ENCODE measurements around the gene ANXA8.

DNA sequence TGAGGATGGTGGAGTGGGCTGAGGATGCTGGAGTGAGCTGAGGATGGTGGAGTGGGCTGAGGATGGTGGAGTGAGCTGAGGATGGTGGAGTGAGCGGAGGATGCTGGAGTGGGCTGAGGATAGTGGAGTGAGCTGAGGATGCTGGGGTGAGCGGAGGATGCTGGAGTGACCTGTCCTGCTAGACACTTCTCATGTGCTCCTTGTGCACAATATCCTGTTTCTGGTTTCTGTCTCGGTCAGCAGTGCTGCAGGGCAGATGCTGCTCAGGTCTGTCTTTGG lies 29.2 kb downstream of the ANXA8 start:
- TF ChIP-seq, protein P1, sequence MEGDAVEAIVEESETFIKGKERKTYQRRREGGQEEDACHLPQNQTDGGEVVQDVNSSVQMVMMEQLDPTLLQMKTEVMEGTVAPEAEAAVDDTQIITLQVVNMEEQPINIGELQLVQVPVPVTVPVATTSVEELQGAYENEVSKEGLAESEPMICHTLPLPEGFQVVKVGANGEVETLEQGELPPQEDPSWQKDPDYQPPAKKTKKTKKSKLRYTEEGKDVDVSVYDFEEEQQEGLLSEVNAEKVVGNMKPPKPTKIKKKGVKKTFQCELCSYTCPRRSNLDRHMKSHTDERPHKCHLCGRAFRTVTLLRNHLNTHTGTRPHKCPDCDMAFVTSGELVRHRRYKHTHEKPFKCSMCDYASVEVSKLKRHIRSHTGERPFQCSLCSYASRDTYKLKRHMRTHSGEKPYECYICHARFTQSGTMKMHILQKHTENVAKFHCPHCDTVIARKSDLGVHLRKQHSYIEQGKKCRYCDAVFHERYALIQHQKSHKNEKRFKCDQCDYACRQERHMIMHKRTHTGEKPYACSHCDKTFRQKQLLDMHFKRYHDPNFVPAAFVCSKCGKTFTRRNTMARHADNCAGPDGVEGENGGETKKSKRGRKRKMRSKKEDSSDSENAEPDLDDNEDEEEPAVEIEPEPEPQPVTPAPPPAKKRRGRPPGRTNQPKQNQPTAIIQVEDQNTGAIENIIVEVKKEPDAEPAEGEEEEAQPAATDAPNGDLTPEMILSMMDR (conservative IDR thresholded peaks at IDR 0.05 in 1 of 2, IDR thresholded peaks at IDR 0.05 in 1 of 2; ENCODE audit: low read depth in 1 of 2, low read length in 2 of 2) = no peak
- TF ChIP-seq EZH2 (IDR thresholded peaks at IDR 0.05; ENCODE audit: low read length, missing control alignments) = no peak
